OCI-M1 (cell line): ENCODE results near the gene NMB.
"Not testable (repeated sequence)": the region's sequence is repeated elsewhere in the genome, so short reads cannot be mapped to it uniquely, and the experiment has no call there.

Source experiments
- DNase-seq: peaks from one replicate; lab custom pipeline; 2025; lab: John Stamatoyannopoulos, UW

NMB gene

GRCh38 chr15:84654689-84655453, 3.1 kb downstream of the NMB start:
- peak; percentile 81 for DNase-seq

- DNase-seq: peak; percentile 95
These were observed 3.9 kb downstream of the NMB start, which contains the start of gene WDR73 for GRCh38 chr15:84653910-84654688. Gene WDR73 (minus strand): TSS chr15:84654283. CDS start chr15:84654274, 9 bp downstream.

- DNase-seq: no peak
These were observed 4.5 kb downstream of the NMB start for GRCh38 chr15:84653584-84653909.

GRCh38 chr15:84649706-84650105, 8.3 kb downstream of the NMB start:
- DNase-seq: no peak

GRCh38 chr15:84648539-84648938, 9.5 kb downstream of the NMB start:
- DNase-seq: no peak

- DNase-seq: no peak
These were observed 10.3 kb downstream of the NMB start for GRCh38 chr15:84647726-84648125.

- no peak for DNase-seq
These were observed 12.0 kb downstream of the NMB start for GRCh38 chr15:84645997-84646396.

- DNase-seq: no peak
These were observed 12.5 kb downstream of the NMB start for GRCh38 chr15:84645496-84645895.

- no peak for DNase-seq
These were observed 14.2 kb downstream of the NMB start for GRCh38 chr15:84643838-84644237.

GRCh38 chr15:84642640-84643039, 15.4 kb downstream of the NMB start:
- DNase-seq: not testable (repeated sequence)

- not testable (repeated sequence) for DNase-seq
These were observed 16.1 kb downstream of the NMB start for GRCh38 chr15:84641871-84642270.

- peak; percentile 36 for DNase-seq
These were observed 19.9 kb downstream of the NMB start for GRCh38 chr15:84638103-84638502.

GRCh38 chr15:84634228-84634837, 23.7 kb downstream of the NMB start:
- DNase-seq: no peak

GRCh38 chr15:84633311-84634227, 24.4 kb downstream of the NMB start:
- DNase-seq: peak; percentile 70

- peak; percentile 51 for DNase-seq
These were observed 26.2 kb downstream of the NMB start for GRCh38 chr15:84631706-84632272.

GRCh38 chr15:84629033-84629432, 29.0 kb downstream of the NMB start:
- DNase-seq: no peak

- DNase-seq: no peak
These were observed 32.9 kb downstream of the NMB start for GRCh38 chr15:84625123-84625522.

GRCh38 chr15:84624359-84624758, 33.6 kb downstream of the NMB start:
- DNase-seq: no peak

- DNase-seq: no peak
These were observed 36.5 kb downstream of the NMB start for GRCh38 chr15:84621358-84621979.

- no peak for DNase-seq
These were observed 37.4 kb downstream of the NMB start for GRCh38 chr15:84620626-84621025.

GRCh38 chr15:84616235-84616634, 41.8 kb downstream of the NMB start:
- DNase-seq: no peak
